Measurements from ENCODE around the gene CCR9.
A peak's percentile ranks its signal among the peaks of the same experiment; 100 is the strongest.

Gene CCR9

GRCh38 chr3:45923755-45924154, 37.4 kb downstream of the CCR9 start:
- no peak for DNase-seq (ENCODE audit: extremely low spot score)
- ChIA-PET CTCF (interaction anchor here (0.6 to 12.5 kb wide), 8 partner anchors 9 to 246 kb away, joined by 3 to 99 read pairs (median 4); no protein-coding TSS in a partner anchor), POLR2A (no interaction called here)
- TF ChIP-seq, protein P1, sequence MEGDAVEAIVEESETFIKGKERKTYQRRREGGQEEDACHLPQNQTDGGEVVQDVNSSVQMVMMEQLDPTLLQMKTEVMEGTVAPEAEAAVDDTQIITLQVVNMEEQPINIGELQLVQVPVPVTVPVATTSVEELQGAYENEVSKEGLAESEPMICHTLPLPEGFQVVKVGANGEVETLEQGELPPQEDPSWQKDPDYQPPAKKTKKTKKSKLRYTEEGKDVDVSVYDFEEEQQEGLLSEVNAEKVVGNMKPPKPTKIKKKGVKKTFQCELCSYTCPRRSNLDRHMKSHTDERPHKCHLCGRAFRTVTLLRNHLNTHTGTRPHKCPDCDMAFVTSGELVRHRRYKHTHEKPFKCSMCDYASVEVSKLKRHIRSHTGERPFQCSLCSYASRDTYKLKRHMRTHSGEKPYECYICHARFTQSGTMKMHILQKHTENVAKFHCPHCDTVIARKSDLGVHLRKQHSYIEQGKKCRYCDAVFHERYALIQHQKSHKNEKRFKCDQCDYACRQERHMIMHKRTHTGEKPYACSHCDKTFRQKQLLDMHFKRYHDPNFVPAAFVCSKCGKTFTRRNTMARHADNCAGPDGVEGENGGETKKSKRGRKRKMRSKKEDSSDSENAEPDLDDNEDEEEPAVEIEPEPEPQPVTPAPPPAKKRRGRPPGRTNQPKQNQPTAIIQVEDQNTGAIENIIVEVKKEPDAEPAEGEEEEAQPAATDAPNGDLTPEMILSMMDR (IDR thresholded peaks at IDR 0.05; ENCODE audit: control extremely low read depth, extremely low read depth, low read depth, missing control alignments) = no peak

DNA sequence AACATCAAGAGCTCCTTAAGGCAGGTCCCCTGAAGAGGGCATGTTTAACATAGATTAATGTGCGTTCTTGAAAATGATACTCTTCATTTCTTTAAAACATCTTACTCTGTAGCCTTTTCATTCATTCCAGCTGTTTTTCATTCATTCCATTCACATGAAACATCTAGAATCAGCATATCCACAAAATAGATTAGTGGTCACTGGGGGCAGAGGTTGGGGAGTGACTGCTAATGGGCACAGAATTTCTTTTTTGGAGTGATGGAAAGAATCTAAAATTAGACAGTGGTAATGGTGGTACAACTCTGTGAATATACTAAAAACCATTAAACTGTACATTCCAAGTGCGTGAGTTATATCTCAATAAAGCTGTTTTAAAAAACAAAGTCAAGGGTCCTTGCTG, 41.5 kb downstream of the CCR9 start:
- CTCF ChIA-PET = interaction anchor here (1.1 to 12.5 kb wide), 15 partner anchors 8 to 166 kb away, joined by 3 to 155 read pairs (median 15); partner anchors contain the start of genes CXCR6 and LZTFL1
- TF ChIP-seq, protein P1 (IDR thresholded peaks at IDR 0.05; ENCODE audit: control extremely low read depth, extremely low read depth, low read depth, missing control alignments) = no peak
- POLR2A ChIA-PET = no interaction called here
- DNase-seq (ENCODE audit: extremely low spot score) = no peak

GRCh38 chr3:45929042-45929679, 42.8 kb downstream of the CCR9 start:
- TF ChIP-seq, protein P1 (IDR thresholded peaks at IDR 0.05; ENCODE audit: control extremely low read depth, extremely low read depth, low read depth, missing control alignments) = peak; percentile 97
- peak; percentile 88 for DNase-seq (ENCODE audit: extremely low spot score)
- POLR2A ChIA-PET = interaction anchor here (0.6 to 0.7 kb wide), 2 partner anchors 24 to 134 kb away, joined by 3 to 7 read pairs; no protein-coding TSS in a partner anchor
- CTCF ChIA-PET = interaction anchor here (0.6 to 12.5 kb wide), 60 partner anchors 8 to 419 kb away, joined by 3 to 155 read pairs (median 5); partner anchors contain the start of genes CXCR6, LZTFL1 and SACM1L

GRCh38 chr3:45931496-45931895, 45.2 kb downstream of the CCR9 start:
- no peak for DNase-seq (ENCODE audit: extremely low spot score)
- ChIA-PET POLR2A (no interaction called here), CTCF (interaction anchor here (1.1 to 12.5 kb wide), 7 partner anchors 9 to 272 kb away, joined by 3 to 155 read pairs (median 9); partner anchors contain the start of gene CXCR6)
- TF ChIP-seq, protein P1 (IDR thresholded peaks at IDR 0.05; ENCODE audit: control extremely low read depth, extremely low read depth, low read depth, missing control alignments) = no peak

GRCh38 chr3:45932112-45932511, 45.8 kb downstream of the CCR9 start:
- ChIA-PET POLR2A (no interaction called here), CTCF (interaction anchor here (1.1 to 12.5 kb wide), 7 partner anchors 10 to 273 kb away, joined by 3 to 155 read pairs (median 9); partner anchors contain the start of gene CXCR6)
- TF ChIP-seq, protein P1 (IDR thresholded peaks at IDR 0.05; ENCODE audit: control extremely low read depth, extremely low read depth, low read depth, missing control alignments) = no peak
- no peak for DNase-seq (ENCODE audit: extremely low spot score)

DNA sequence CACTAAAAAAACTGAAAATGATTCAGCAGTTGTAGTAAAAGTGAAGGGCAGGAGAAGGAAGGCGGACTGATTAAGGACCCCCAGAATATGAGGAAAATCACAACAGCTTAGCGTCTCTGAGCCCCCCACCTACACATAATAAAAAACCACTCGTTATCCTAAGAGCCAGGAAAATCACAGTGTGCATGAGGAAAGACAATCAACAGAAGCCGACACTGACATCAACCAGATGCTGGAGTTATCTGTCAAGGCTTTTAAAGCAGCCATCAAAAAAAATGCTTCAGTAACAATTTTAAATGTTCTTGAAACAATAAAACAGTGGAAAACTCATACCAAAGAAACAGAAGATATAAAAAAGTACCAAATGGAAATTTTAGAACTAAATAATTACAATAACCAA, 47.2 kb downstream of the CCR9 start:
- TF ChIP-seq, protein P1 (IDR thresholded peaks at IDR 0.05; ENCODE audit: control extremely low read depth, extremely low read depth, low read depth, missing control alignments) = no peak
- DNase-seq (ENCODE audit: extremely low spot score) = no peak
- CTCF ChIA-PET = interaction anchor here (1.6 to 12.5 kb wide), 3 partner anchors 14 to 171 kb away, joined by 3 to 155 read pairs (median 99); no protein-coding TSS in a partner anchor
- POLR2A ChIA-PET = no interaction called here

All from GM10248 (cell line).